GM12878 (cell line): ENCODE measurements around the gene FAM89A. TPM values are rescaled to one million over a fixed set of nuclear protein-coding genes. Genes with fewer than 3 reads are reported as not detected.

Experiments
- ATAC-seq: fragments of 200-7000 bp; cut with Tn5 transposase; 3 replicates; pipeline ENCODE4 v1.9.1; 2020; ENCODE audit warnings: mild to moderate bottlenecking, moderate library complexity
- BruUV-seq: library from RNA; stranded (reverse); fragments of 400-500 nt; replicated peaks from 2 replicates; lab custom pipeline; 2021; lab: Mats Ljungman, UMichigan
- CTCF ChIA-PET: fragments of 300-600 bp; sonication (Branson Sonifier 250); formaldehyde crosslinking; extraction: SDS; loops from one replicate; lab custom pipeline; 2021; ENCODE audit warnings: inconsistent platforms; lab: Yijun Ruan, JAX
- POLR2A ChIA-PET: fragments of 350-600 bp; formaldehyde crosslinking; extraction: SDS; loops from one replicate; lab custom pipeline; 2021; ENCODE audit warnings: inconsistent platforms; lab: Charles Lee
- RAD21 ChIA-PET: fragments of 300-600 bp; sonication (Branson Sonifier 250); formaldehyde crosslinking; loops from one replicate; lab custom pipeline; 2023; ENCODE audit warnings: antibody characterized with exemption; ENCODE audit not compliant: unreplicated experiment; lab: Charles Lee
- SMC1A ChIA-PET: fragments of 300-600 bp; sonication (Branson Sonifier 250); formaldehyde crosslinking; loops from one replicate; lab custom pipeline; 2023; ENCODE audit not compliant: unreplicated experiment, uncharacterized antibody; lab: Charles Lee
- DNase-seq: peaks from one replicate; pipeline ENCODE4 v3.0.0-alpha.2; 2011; ENCODE audit warnings: low read depth, low spot score
- FAIRE-seq: peaks from 3 replicates; lab custom pipeline; 2011; peaks lifted over from hg19 to GRCh38; lab: Jason Lieb, UNC
- H2AFZ ChIP-seq: 2 replicates; pipeline ENCODE4 v1.6.0; 2011; ENCODE audit warnings: low read depth, low read length, control low read depth; ENCODE audit not compliant: control insufficient read depth
- H3K27ac ChIP-seq: 2 replicates; pipeline ENCODE4 v1.5.1; 2011; ENCODE audit warnings: control low read depth; ENCODE audit not compliant: control insufficient read depth, insufficient read depth
- H3K27me3 ChIP-seq, 2 experiments: replicated peaks in 1 of 2; 2 replicates each; pipeline versions ENCODE4 v1.6.0 to v1.6.1; 2011; ENCODE audit warnings: low read length in 1 of 2; ENCODE audit not compliant: control insufficient read depth in 2 of 2, insufficient read depth in 2 of 2
- H3K36me3 ChIP-seq, 2 experiments: 2 replicates each; pipeline ENCODE4 v1.5.1; 2011; ENCODE audit warnings: low read length in 1 of 2; ENCODE audit not compliant: control insufficient read depth in 2 of 2, insufficient read depth in 2 of 2
- H3K4me1 ChIP-seq: 2 replicates; pipeline ENCODE4 v1.6.1; 2011; ENCODE audit warnings: mild to moderate bottlenecking, low read length, moderate library complexity, mixed read lengths; ENCODE audit not compliant: control insufficient read depth, insufficient read depth
- H3K4me2 ChIP-seq: 2 replicates; pipeline ENCODE4 v1.6.0; 2011; ENCODE audit warnings: control low read depth; ENCODE audit not compliant: control insufficient read depth, insufficient read depth
- H3K4me3 ChIP-seq: fragments of 200-600 bp; sonication (generic); 2 replicates; pipeline ENCODE4 v1.5.1; 2016
- H3K79me2 ChIP-seq: 2 replicates; pipeline ENCODE4 v1.6.0; 2011; ENCODE audit warnings: low read length; ENCODE audit not compliant: control insufficient read depth, insufficient read depth
- H3K9ac ChIP-seq: 2 replicates; pipeline ENCODE4 v1.8.0; 2011; ENCODE audit warnings: low read length, control low read depth, mixed read lengths; ENCODE audit not compliant: control insufficient read depth, insufficient read depth
- H3K9me3 ChIP-seq: replicated peaks from 3 replicates; pipeline ENCODE4 v1.5.1; 2011; ENCODE audit warnings: mild to moderate bottlenecking, low read length; ENCODE audit not compliant: control insufficient read depth, insufficient read depth
- H4K20me1 ChIP-seq: 2 replicates; pipeline ENCODE4 v1.6.0; 2011; ENCODE audit not compliant: control insufficient read depth, insufficient read depth
- ASH2L ChIP-seq: fragments of 300-600, 200-600 bp; sonication (generic); IDR thresholded peaks from 2 replicates; pipeline ENCODE4 v1.6.1; 2017; ENCODE audit warnings: low read depth, mild to moderate bottlenecking, borderline replicate concordance
- EGR1 ChIP-seq, 2 experiments: IDR thresholded peaks; 1 replicate in 1 of 2; 2 replicates in 1 of 2; pipeline ENCODE4 v1.6.1; 2011 to 2012; ENCODE audit warnings: low read depth in 2 of 2, low read length in 2 of 2, borderline replicate concordance in 1 of 2, mild to moderate bottlenecking in 1 of 2, moderate library complexity in 1 of 2
- ETV6 ChIP-seq, 2 experiments: fragments of 450-650 bp in 1 of 2; IDR thresholded peaks in 1 of 2; conservative IDR thresholded peaks in 1 of 2; 2 replicates each; pipeline ENCODE4 v1.6.1; 2014; ENCODE audit warnings: antibody characterized with exemption in 1 of 2, borderline replicate concordance in 1 of 2, low read depth in 1 of 2, mild to moderate bottlenecking in 1 of 2, moderate library complexity in 1 of 2
- KLF5 ChIP-seq: fragments of 450-650 bp; IDR thresholded peaks from 2 replicates; pipeline ENCODE4 v1.6.1; 2014; ENCODE audit warnings: mild to moderate bottlenecking; ENCODE audit not compliant: partially characterized antibody
- NFYA ChIP-seq: IDR thresholded peaks from 2 replicates; pipeline ENCODE4 v1.6.1; 2011; ENCODE audit warnings: low read depth, mild to moderate bottlenecking, low read length, improper control_type of control experiment, borderline replicate concordance
- NR2F1 ChIP-seq: fragments of 450-650 bp; conservative IDR thresholded peaks from 2 replicates; pipeline ENCODE4 v1.6.1; 2017; ENCODE audit warnings: mild to moderate bottlenecking
- PAX8 ChIP-seq: fragments of 450-650 bp; IDR thresholded peaks from 2 replicates; pipeline ENCODE4 v1.6.1; 2017; ENCODE audit warnings: mild to moderate bottlenecking, moderate library complexity
- RUNX3 ChIP-seq: IDR thresholded peaks from 2 replicates; pipeline ENCODE4 v1.6.1; 2012; ENCODE audit warnings: low read length, inconsistent platforms
- SRF ChIP-seq, 2 experiments: IDR thresholded peaks; 2 replicates each; pipeline ENCODE4 v1.6.1; 2011; ENCODE audit warnings: low read depth in 2 of 2, low read length in 2 of 2, mild to moderate bottlenecking in 1 of 2, moderate library complexity in 1 of 2
- SUPT20H ChIP-seq: IDR thresholded peaks from 2 replicates; pipeline ENCODE4 v1.6.1; 2011; ENCODE audit warnings: low read depth, mild to moderate bottlenecking, low read length, moderate library complexity, borderline replicate concordance; ENCODE audit not compliant: control insufficient read depth
- WRNIP1 ChIP-seq: IDR thresholded peaks from 2 replicates; pipeline ENCODE4 v1.6.1; 2011; ENCODE audit warnings: low read depth, low read length, improper control_type of control experiment, borderline replicate concordance
- WGBS: methylation state at CpG from one replicate; pipeline ENCODE4 v1.1.6; 2016; ENCODE audit warnings: low lambda C conversion rate; ENCODE audit not compliant: insufficient replicate concordance, insufficient coverage; ENCODE audit errors: missing lambda C conversion rate; 5-methylcytosine and 5-hydroxymethylcytosine counted together
- in situ Hi-C: fragments of 300-500 bp; cut with MboI; formaldehyde crosslinking; loops from 9 replicates; pipeline ENCODE4 v1.14.3; 2018; ENCODE audit warnings: mixed read lengths
- intact Hi-C: fragments of 100-400 bp; cut with micrococcal nuclease; formaldehyde crosslinking; loops from one replicate; pipeline ENCODE4 v1.14.2; 2022; ENCODE audit not compliant: unreplicated experiment
- polyA plus RNA-seq, 11 experiments: library from polyadenylated mRNA; depleted of rRNA in 4 of 11; unstranded in 6 of 11; stranded (reverse) in 5 of 11; fragments of >200 nt; fragmentation: Nextera tagmentation in 4 of 11; fragmentation: Illumina TruSeq in 1 of 11; extraction: Ambion mirVana in 4 of 11; extraction: Trizol in 1 of 11; gene quantifications; 1 replicate in 1 of 11; 2 replicates in 10 of 11; pipeline versions ENCODE4 v1.2.1 to v1.2.3, GENCODE V29; 2011 to 2016; ENCODE audit warnings: inconsistent platforms in 2 of 11, missing spikeins in 2 of 11, low read depth in 1 of 11
- total RNA-seq, 4 experiments: library from RNA; depleted of rRNA in 3 of 4; stranded (reverse); fragments of >200 nt in 3 of 4; fragmentation: Illumina TruSeq in 1 of 4; extraction: Trizol in 1 of 4; gene quantifications; 2 replicates each; pipeline versions ENCODE4 v1.2.1 to v1.2.3, GENCODE V29; 2013 to 2021
- TF ChIP-seq, protein P1 (sequence below): fragments of 450-650 bp; IDR thresholded peaks from 2 replicates; pipeline ENCODE4 v1.6.1; 2017; ENCODE audit warnings: mild to moderate bottlenecking
- TF ChIP-seq, protein P2 (sequence below): fragments of 450-650 bp; IDR thresholded peaks from 2 replicates; pipeline ENCODE4 v1.6.1; 2018; ENCODE audit warnings: mild to moderate bottlenecking, low read depth, moderate library complexity; ENCODE audit not compliant: partially characterized antibody

The FAM89A gene
- total and polyA plus RNA-seq, 10 of the 15 experiments (the other 5 are each of a cell fraction or from before 2014, with no cell fraction given): 0.06 to 0.72 (median 0.14) TPM; not detected in 4

DNA sequence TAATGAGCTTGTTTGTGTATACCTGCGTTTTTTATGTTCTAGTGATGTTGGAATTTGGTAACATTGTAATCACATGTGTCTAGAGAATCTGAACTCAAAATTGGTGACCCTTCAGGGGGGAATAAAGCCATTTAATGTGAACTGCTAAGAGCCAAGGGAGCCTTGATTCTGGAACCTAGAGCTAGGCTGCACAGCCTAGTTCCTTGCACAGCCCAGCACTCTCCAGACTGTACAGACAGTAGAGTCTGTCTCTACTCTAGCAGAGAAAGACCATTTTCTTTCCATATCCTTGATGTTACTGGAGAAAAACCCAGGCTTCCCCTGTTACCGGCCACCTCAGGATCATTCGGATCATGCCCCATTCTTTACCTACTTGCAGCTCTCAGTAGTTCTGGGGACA is 52.6 kb downstream of the FAM89A start:
- no peaks in the 10 kb centered on the region for H4K20me1 ChIP-seq
- intact Hi-C loops: no loop called here
- DNase-seq (no peak), ATAC-seq (0 out of 3 replicates have a peak, but pooled peaks have one; percentile 27)
- no TSS peak for BruUV-seq
- SMC1A ChIA-PET: interaction anchor here (1.2 to 2.3 kb wide), 2 partner anchors 11 to 29 kb away, joined by 3 to 6 read pairs; no protein-coding TSS in a partner anchor
- peaks cover 0 to 10% of the 10 kb centered on the region in 2 experiments; a peak in 2 of 4 replicates for H3K36me3 ChIP-seq
- H3K27ac ChIP-seq: no peak overlapping the region
- TF ChIP-seq NFYA (no peak), ASH2L (no peak)
- TF ChIP-seq, all 136 proteins: peak for 0
- H3K9ac ChIP-seq: no peak overlapping the region
- H3K9me3 ChIP-seq: no peaks in the 10 kb centered on the region
- no peaks in the 10 kb centered on the region for H3K27me3 ChIP-seq
- POLR2A ChIA-PET: no interaction called here
- 95% methylated on average over 3 of the region's 3 CpGs for WGBS
- RAD21 ChIA-PET: no interaction called here
- no peak for FAIRE-seq
- CTCF ChIA-PET: no interaction called here
- no peak overlapping the region for H3K4me2 ChIP-seq
- in situ Hi-C loops: no loop called here
- H3K79me2 ChIP-seq: peaks cover 2% of the 10 kb centered on the region; the same call in 1 of the 2 replicates
- no peak overlapping the region for H2AFZ ChIP-seq
- no peaks in the 10 kb centered on the region for H3K4me1 ChIP-seq
- H3K4me3 ChIP-seq: no peak overlapping the region

DNA sequence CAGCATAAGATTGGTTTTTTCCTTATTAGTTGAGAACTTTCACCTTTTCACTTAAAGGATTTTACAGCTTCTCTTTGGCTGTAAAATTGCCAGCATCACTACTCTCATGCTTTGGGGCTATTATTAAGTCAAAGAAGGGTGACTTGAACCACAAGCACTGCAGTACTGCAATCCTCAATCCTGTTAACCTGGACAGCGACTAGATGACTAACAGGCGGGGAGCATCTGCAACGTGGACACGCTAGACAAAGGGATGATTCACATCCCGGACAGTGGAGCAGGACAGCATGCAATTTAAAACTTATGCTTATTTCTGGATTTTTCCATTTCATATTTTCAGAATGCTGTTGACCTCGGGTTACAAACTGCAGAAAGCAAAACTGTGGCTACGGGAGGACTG is 53.1 kb downstream of the FAM89A start:
- no peaks in the 10 kb centered on the region for H3K4me1 ChIP-seq
- ChIA-PET SMC1A (interaction anchor here (1.2 kb wide), 1 partner anchor 11 kb away, joined by 3 read pairs; no protein-coding TSS in a partner anchor), POLR2A (no interaction called here), CTCF (no interaction called here), RAD21 (no interaction called here)
- ATAC-seq (no peak), FAIRE-seq (no peak), DNase-seq (no peak)
- in situ Hi-C loops (no loop called here), intact Hi-C loops (no loop called here)
- no peak overlapping the region for H3K9ac ChIP-seq
- H3K36me3 ChIP-seq: peaks cover 0 to 6% of the 10 kb centered on the region in 2 experiments; a peak in 2 of 4 replicates
- no peaks in the 10 kb centered on the region for H4K20me1 ChIP-seq
- H2AFZ ChIP-seq: no peak overlapping the region
- H3K4me2 ChIP-seq: no peak overlapping the region
- no TSS peak for BruUV-seq
- 92% methylated on average over 7 of the region's 7 CpGs for WGBS
- no peaks in the 10 kb centered on the region for H3K9me3 ChIP-seq
- no peak overlapping the region for H3K27ac ChIP-seq
- H3K27me3 ChIP-seq: no peaks in the 10 kb centered on the region
- no peak overlapping the region for H3K4me3 ChIP-seq
- peaks cover 2% of the 10 kb centered on the region; the same call in 1 of the 2 replicates for H3K79me2 ChIP-seq
- TF ChIP-seq, protein P1, sequence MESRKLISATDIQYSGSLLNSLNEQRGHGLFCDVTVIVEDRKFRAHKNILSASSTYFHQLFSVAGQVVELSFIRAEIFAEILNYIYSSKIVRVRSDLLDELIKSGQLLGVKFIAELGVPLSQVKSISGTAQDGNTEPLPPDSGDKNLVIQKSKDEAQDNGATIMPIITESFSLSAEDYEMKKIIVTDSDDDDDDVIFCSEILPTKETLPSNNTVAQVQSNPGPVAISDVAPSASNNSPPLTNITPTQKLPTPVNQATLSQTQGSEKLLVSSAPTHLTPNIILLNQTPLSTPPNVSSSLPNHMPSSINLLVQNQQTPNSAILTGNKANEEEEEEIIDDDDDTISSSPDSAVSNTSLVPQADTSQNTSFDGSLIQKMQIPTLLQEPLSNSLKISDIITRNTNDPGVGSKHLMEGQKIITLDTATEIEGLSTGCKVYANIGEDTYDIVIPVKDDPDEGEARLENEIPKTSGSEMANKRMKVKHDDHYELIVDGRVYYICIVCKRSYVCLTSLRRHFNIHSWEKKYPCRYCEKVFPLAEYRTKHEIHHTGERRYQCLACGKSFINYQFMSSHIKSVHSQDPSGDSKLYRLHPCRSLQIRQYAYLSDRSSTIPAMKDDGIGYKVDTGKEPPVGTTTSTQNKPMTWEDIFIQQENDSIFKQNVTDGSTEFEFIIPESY: no peak
- TF ChIP-seq KLF5 (no peak), ETV6 (conservative IDR thresholded peaks at IDR 0.05 in 1 of 2, IDR thresholded peaks at IDR 0.05 in 1 of 2; ENCODE audit: borderline replicate concordance in 1 of 2, low read depth in 1 of 2) (no peak), SUPT20H (no peak), EGR1 (IDR thresholded peaks at IDR 0.05; ENCODE audit: borderline replicate concordance in 1 of 2, low read depth in 2 of 2, low read length in 2 of 2) (no peak), NR2F1 (no peak), WRNIP1 (no peak), RUNX3 (no peak), PAX8 (no peak), SRF (IDR thresholded peaks at IDR 0.05; ENCODE audit: low read depth in 2 of 2, low read length in 2 of 2) (no peak)
- TF ChIP-seq, protein P2, sequence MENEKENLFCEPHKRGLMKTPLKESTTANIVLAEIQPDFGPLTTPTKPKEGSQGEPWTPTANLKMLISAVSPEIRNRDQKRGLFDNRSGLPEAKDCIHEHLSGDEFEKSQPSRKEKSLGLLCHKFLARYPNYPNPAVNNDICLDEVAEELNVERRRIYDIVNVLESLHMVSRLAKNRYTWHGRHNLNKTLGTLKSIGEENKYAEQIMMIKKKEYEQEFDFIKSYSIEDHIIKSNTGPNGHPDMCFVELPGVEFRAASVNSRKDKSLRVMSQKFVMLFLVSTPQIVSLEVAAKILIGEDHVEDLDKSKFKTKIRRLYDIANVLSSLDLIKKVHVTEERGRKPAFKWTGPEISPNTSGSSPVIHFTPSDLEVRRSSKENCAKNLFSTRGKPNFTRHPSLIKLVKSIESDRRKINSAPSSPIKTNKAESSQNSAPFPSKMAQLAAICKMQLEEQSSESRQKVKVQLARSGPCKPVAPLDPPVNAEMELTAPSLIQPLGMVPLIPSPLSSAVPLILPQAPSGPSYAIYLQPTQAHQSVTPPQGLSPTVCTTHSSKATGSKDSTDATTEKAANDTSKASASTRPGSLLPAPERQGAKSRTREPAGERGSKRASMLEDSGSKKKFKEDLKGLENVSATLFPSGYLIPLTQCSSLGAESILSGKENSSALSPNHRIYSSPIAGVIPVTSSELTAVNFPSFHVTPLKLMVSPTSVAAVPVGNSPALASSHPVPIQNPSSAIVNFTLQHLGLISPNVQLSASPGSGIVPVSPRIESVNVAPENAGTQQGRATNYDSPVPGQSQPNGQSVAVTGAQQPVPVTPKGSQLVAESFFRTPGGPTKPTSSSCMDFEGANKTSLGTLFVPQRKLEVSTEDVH: no peak
